ENCODE data around the gene GRIK3.

Gene GRIK3

GRCh38 chr1:36984675-36985074 lies 49.6 kb downstream of the GRIK3 start:
- no peaks in the 10 kb centered on the region for H3K27me3 ChIP-seq (ENCODE audit: control insufficient read depth, insufficient read depth, low read length, poor library complexity, severe bottlenecking)
- no peak overlapping the region for H3K4me3 ChIP-seq (ENCODE audit: insufficient read depth, low read depth, low read length)
- no peak overlapping the region for H3K27ac ChIP-seq (ENCODE audit: insufficient read depth, low read depth, low read length, poor library complexity, severe bottlenecking)
- H3K36me3 ChIP-seq (ENCODE audit: control insufficient read depth, insufficient read depth, low read length), result no peaks in the 10 kb centered on the region
- peaks cover 3% of the 10 kb centered on the region for H3K4me1 ChIP-seq (ENCODE audit: control insufficient read depth, insufficient read depth, low read length)
- H3K9me3 ChIP-seq (ENCODE audit: control insufficient read depth, low read length), result no peaks in the 10 kb centered on the region
- WGBS, 2 experiments, result 72 to 76% methylated on average over 9 of the region's 9 CpGs

- Histone ChIP-seq H3K27me3 (ENCODE audit: control insufficient read depth, insufficient read depth, low read length, poor library complexity, severe bottlenecking) (no peaks in the 10 kb centered on the region), H3K9me3 (ENCODE audit: control insufficient read depth, low read length) (no peaks in the 10 kb centered on the region), H3K27ac (ENCODE audit: insufficient read depth, low read depth, low read length, poor library complexity, severe bottlenecking) (no peak overlapping the region), H3K36me3 (ENCODE audit: control insufficient read depth, insufficient read depth, low read length) (no peaks in the 10 kb centered on the region), H3K4me1 (ENCODE audit: control insufficient read depth, insufficient read depth, low read length) (peaks cover 3% of the 10 kb centered on the region), H3K4me3 (ENCODE audit: insufficient read depth, low read depth, low read length) (no peak overlapping the region)
- 75 to 77% methylated on average over 6 of the region's 6 CpGs for WGBS, 2 experiments
These were observed 50.3 kb downstream of the GRIK3 start for GRCh38 chr1:36984026-36984425.

GRCh38 chr1:36982709-36983108 lies 51.6 kb downstream of the GRIK3 start:
- H3K4me1 ChIP-seq (ENCODE audit: control insufficient read depth, insufficient read depth, low read length), result no peaks in the 10 kb centered on the region
- H3K9me3 ChIP-seq (ENCODE audit: control insufficient read depth, low read length), result no peaks in the 10 kb centered on the region
- 63 to 65% methylated on average over 13 of the region's 13 CpGs for WGBS, 2 experiments
- no peaks in the 10 kb centered on the region for H3K36me3 ChIP-seq (ENCODE audit: control insufficient read depth, insufficient read depth, low read length)
- H3K27me3 ChIP-seq (ENCODE audit: control insufficient read depth, insufficient read depth, low read length, poor library complexity, severe bottlenecking), result no peaks in the 10 kb centered on the region
- no peak overlapping the region for H3K4me3 ChIP-seq (ENCODE audit: insufficient read depth, low read depth, low read length)
- no peak overlapping the region for H3K27ac ChIP-seq (ENCODE audit: insufficient read depth, low read depth, low read length, poor library complexity, severe bottlenecking)

- 91 to 92% methylated on average over 18 of the region's 18 CpGs for WGBS, 2 experiments
- H3K27ac ChIP-seq (ENCODE audit: insufficient read depth, low read depth, low read length, poor library complexity, severe bottlenecking), result no peak overlapping the region
These were observed 52.3 kb downstream of the GRIK3 start for GRCh38 chr1:36981771-36982622.

GRCh38 chr1:36981126-36981525 lies 53.2 kb downstream of the GRIK3 start:
- H3K4me1 ChIP-seq (ENCODE audit: control insufficient read depth, insufficient read depth, low read length), result no peaks in the 10 kb centered on the region
- no peaks in the 10 kb centered on the region for H3K27me3 ChIP-seq (ENCODE audit: control insufficient read depth, insufficient read depth, low read length, poor library complexity, severe bottlenecking)
- 88 to 91% methylated on average over 2 of the region's 2 CpGs for WGBS, 2 experiments
- H3K4me3 ChIP-seq (ENCODE audit: insufficient read depth, low read depth, low read length), result no peak overlapping the region
- H3K36me3 ChIP-seq (ENCODE audit: control insufficient read depth, insufficient read depth, low read length), result no peaks in the 10 kb centered on the region
- no peaks in the 10 kb centered on the region for H3K9me3 ChIP-seq (ENCODE audit: control insufficient read depth, low read length)
- H3K27ac ChIP-seq (ENCODE audit: insufficient read depth, low read depth, low read length, poor library complexity, severe bottlenecking), result no peak overlapping the region

More at GRCh38 chr1:36981771-36982622, 52.3 kb downstream of the GRIK3 start:
- Histone ChIP-seq H3K9me3 (ENCODE audit: control insufficient read depth, low read length) (no peaks in the 10 kb centered on the region), H3K36me3 (ENCODE audit: control insufficient read depth, insufficient read depth, low read length) (no peaks in the 10 kb centered on the region), H3K4me1 (ENCODE audit: control insufficient read depth, insufficient read depth, low read length) (no peaks in the 10 kb centered on the region), H3K27me3 (ENCODE audit: control insufficient read depth, insufficient read depth, low read length, poor library complexity, severe bottlenecking) (no peaks in the 10 kb centered on the region), H3K4me3 (ENCODE audit: insufficient read depth, low read depth, low read length) (no peak overlapping the region)

GRCh38 chr1:36977731-36978406 lies 56.4 kb downstream of the GRIK3 start:
- Histone ChIP-seq H3K4me1 (ENCODE audit: control insufficient read depth, insufficient read depth, low read length) (no peaks in the 10 kb centered on the region), H3K9me3 (ENCODE audit: control insufficient read depth, low read length) (no peaks in the 10 kb centered on the region), H3K27me3 (ENCODE audit: control insufficient read depth, insufficient read depth, low read length, poor library complexity, severe bottlenecking) (no peaks in the 10 kb centered on the region), H3K36me3 (ENCODE audit: control insufficient read depth, insufficient read depth, low read length) (no peaks in the 10 kb centered on the region), H3K27ac (ENCODE audit: insufficient read depth, low read depth, low read length, poor library complexity, severe bottlenecking) (no peak overlapping the region), H3K4me3 (ENCODE audit: insufficient read depth, low read depth, low read length) (no peak overlapping the region)
- 86 to 88% methylated on average over 9 of the region's 9 CpGs for WGBS, 2 experiments

GRCh38 chr1:36975642-36976041 lies 58.7 kb downstream of the GRIK3 start:
- Histone ChIP-seq H3K27me3 (ENCODE audit: control insufficient read depth, insufficient read depth, low read length, poor library complexity, severe bottlenecking) (no peaks in the 10 kb centered on the region), H3K36me3 (ENCODE audit: control insufficient read depth, insufficient read depth, low read length) (no peaks in the 10 kb centered on the region), H3K4me3 (ENCODE audit: insufficient read depth, low read depth, low read length) (no peak overlapping the region), H3K9me3 (ENCODE audit: control insufficient read depth, low read length) (no peaks in the 10 kb centered on the region), H3K27ac (ENCODE audit: insufficient read depth, low read depth, low read length, poor library complexity, severe bottlenecking) (no peak overlapping the region), H3K4me1 (ENCODE audit: control insufficient read depth, insufficient read depth, low read length) (no peaks in the 10 kb centered on the region)
- WGBS, 2 experiments, result 80 to 83% methylated on average over 5 of the region's 5 CpGs

GRCh38 chr1:36973056-36973455 lies 61.3 kb downstream of the GRIK3 start:
- no peaks in the 10 kb centered on the region for H3K9me3 ChIP-seq (ENCODE audit: control insufficient read depth, low read length)
- no peaks in the 10 kb centered on the region for H3K27me3 ChIP-seq (ENCODE audit: control insufficient read depth, insufficient read depth, low read length, poor library complexity, severe bottlenecking)
- no peak overlapping the region for H3K4me3 ChIP-seq (ENCODE audit: insufficient read depth, low read depth, low read length)
- no peaks in the 10 kb centered on the region for H3K4me1 ChIP-seq (ENCODE audit: control insufficient read depth, insufficient read depth, low read length)
- H3K36me3 ChIP-seq (ENCODE audit: control insufficient read depth, insufficient read depth, low read length), result no peaks in the 10 kb centered on the region
- H3K27ac ChIP-seq (ENCODE audit: insufficient read depth, low read depth, low read length, poor library complexity, severe bottlenecking), result no peak overlapping the region
- 91 to 96% methylated on average over 4 of the region's 4 CpGs for WGBS, 2 experiments

GRCh38 chr1:36971852-36972618 lies 62.3 kb downstream of the GRIK3 start:
- 80 to 81% methylated on average over 14 of the region's 14 CpGs for WGBS, 2 experiments
- no peak overlapping the region for H3K27ac ChIP-seq (ENCODE audit: insufficient read depth, low read depth, low read length, poor library complexity, severe bottlenecking)
- no peaks in the 10 kb centered on the region for H3K27me3 ChIP-seq (ENCODE audit: control insufficient read depth, insufficient read depth, low read length, poor library complexity, severe bottlenecking)
- H3K36me3 ChIP-seq (ENCODE audit: control insufficient read depth, insufficient read depth, low read length), result no peaks in the 10 kb centered on the region
- no peak overlapping the region for H3K4me3 ChIP-seq (ENCODE audit: insufficient read depth, low read depth, low read length)
- no peaks in the 10 kb centered on the region for H3K4me1 ChIP-seq (ENCODE audit: control insufficient read depth, insufficient read depth, low read length)
- H3K9me3 ChIP-seq (ENCODE audit: control insufficient read depth, low read length), result no peaks in the 10 kb centered on the region

- H3K4me3 ChIP-seq (ENCODE audit: insufficient read depth, low read depth, low read length), result no peak overlapping the region
- no peaks in the 10 kb centered on the region for H3K9me3 ChIP-seq (ENCODE audit: control insufficient read depth, low read length)
- H3K36me3 ChIP-seq (ENCODE audit: control insufficient read depth, insufficient read depth, low read length), result no peaks in the 10 kb centered on the region
- no peaks in the 10 kb centered on the region for H3K4me1 ChIP-seq (ENCODE audit: control insufficient read depth, insufficient read depth, low read length)
- 54 to 58% methylated on average over 3 of the region's 3 CpGs for WGBS, 2 experiments
- H3K27ac ChIP-seq (ENCODE audit: insufficient read depth, low read depth, low read length, poor library complexity, severe bottlenecking), result no peak overlapping the region
- no peaks in the 10 kb centered on the region for H3K27me3 ChIP-seq (ENCODE audit: control insufficient read depth, insufficient read depth, low read length, poor library complexity, severe bottlenecking)
These were observed 65.6 kb downstream of the GRIK3 start for GRCh38 chr1:36968730-36969129.

All from ectodermal cell (in vitro differentiated cells).